Heart left ventricle (tissue), 13 donors: ENCODE results near the gene FGF14.

Source experiments
- CTCF ChIP-seq, 12 donors: fragments of 200-600 bp; sonication (generic) in 4 of 12; IDR thresholded peaks; one replicate each; pipeline versions ENCODE4 v1.5.0 to v1.8.0; 2018 to 2022; ENCODE audit warnings: antibody characterized with exemption in 12 of 12, mild to moderate bottlenecking in 5 of 12
- POLR2A ChIP-seq, 2 donors: fragments of 450-650 bp; IDR thresholded peaks; one replicate each; pipeline ENCODE4 v1.6.1; 2017; ENCODE audit warnings: antibody characterized with exemption in 2 of 2, mild to moderate bottlenecking in 2 of 2, moderate library complexity in 2 of 2
- donor health status: ischemic (EF 13 %, LVEDD 7.1; RV severe dilation, severe dysfunction).
- donor health status: DM: no; HTN: yes; CAD: no.
- donor health status: DM: no; HTN: no; CAD: no.
- donor health status: ischemic (EF 25% LVEDD 6.9; RV normal size, moderate dysfunction).
- donor health status: ischemic (EF 25% LVEDD 5.7; RV mildly dilated, moderate dysfunction).
- donor health status: ischemic (EF 35%, LVEDD 5.7; RV mildly dilated, moderate dysfunction).
- donor health status: nonischemic (EF 11% LVEDD 7.7; RV severe dilation, severe dysfunction).
- donor health status: DM: yes; HTN: yes; CAD: no.
- donor health status: PGD.
- donor health status: ischemic (EF 29% LVEDD 5.4; RV normal size, mild dysfunction).
- donor health status: nonischemic (EF 23%, LVEDD 6.1; RV moderate dilation, normal function).

GRCh38 chr13:101749584-101749983 lies 652.3 kb downstream of the FGF14 start:
- no peak for TF ChIP-seq POLR2A (IDR thresholded peaks at IDR 0.05)
- TF ChIP-seq CTCF (IDR thresholded peaks at IDR 0.05), result no peak
